Brain microvascular endothelial cell (primary cell): Measurements from ENCODE around the gene SCYL2.
"Not testable (repeated sequence)": the region's sequence is repeated elsewhere in the genome, so short reads cannot be mapped to it uniquely, and the experiment has no call there.

Experiments
- DNase-seq: peaks from one replicate; pipeline ENCODE4 v3.0.0-alpha.2; 2020
- H3K27ac ChIP-seq: fragments of 250-450 bp; sonication (Bioruptor Pico); 2 replicates; pipeline ENCODE4 v1.5.1; 2020; ENCODE audit warnings: mild to moderate bottlenecking, moderate library complexity
- H3K27me3 ChIP-seq: fragments of 250-450 bp; sonication (Bioruptor Pico); replicated peaks from 2 replicates; pipeline ENCODE4 v1.5.1; 2020; ENCODE audit warnings: mild to moderate bottlenecking
- H3K36me3 ChIP-seq: fragments of 250-450 bp; sonication (Bioruptor Pico); replicated peaks from 2 replicates; pipeline ENCODE4 v1.5.1; 2020; ENCODE audit warnings: mild to moderate bottlenecking
- H3K4me3 ChIP-seq: 2 replicates; pipeline ENCODE4 v1.5.1; 2011; ENCODE audit warnings: low read depth, mild to moderate bottlenecking, control low read depth, low read length, moderate library complexity
- CTCF ChIP-seq: IDR thresholded peaks from 2 replicates; pipeline ENCODE4 v1.5.1; 2011; ENCODE audit warnings: low read depth, mild to moderate bottlenecking, moderate library complexity, low read length, control low read depth, inconsistent platforms; ENCODE audit errors: missing control alignments
- in situ Hi-C: cut with HindIII; loops from 2 replicates; pipeline ENCODE4 v1.10.0; 2017; ENCODE audit warnings: low sequenced_read_pairs, low pct_ligation_motif_present

The SCYL2 gene

GRCh38 chr12:100229036-100229635 is 37.8 kb upstream of the SCYL2 start:
- no peak for DNase-seq
- Histone ChIP-seq H3K4me3 (no peak overlapping the region), H3K27ac (no peak overlapping the region), H3K36me3 (peaks cover 4% of the 10 kb centered on the region), H3K27me3 (no peaks in the 10 kb centered on the region)
- in situ Hi-C loops = no loop called here
- TF ChIP-seq CTCF = peak; percentile 39

GRCh38 chr12:100229876-100230275 is 37.1 kb upstream of the SCYL2 start:
- Histone ChIP-seq H3K27ac (no peak overlapping the region), H3K36me3 (peaks cover 2% of the 10 kb centered on the region), H3K27me3 (no peaks in the 10 kb centered on the region), H3K4me3 (no peak overlapping the region)
- DNase-seq = no peak
- TF ChIP-seq CTCF = no peak
- in situ Hi-C loops = no loop called here

- H3K4me3 ChIP-seq, in situ Hi-C loops, H3K27me3 ChIP-seq, H3K36me3 ChIP-seq, H3K27ac ChIP-seq, DNase-seq: not testable (repeated sequence)
These were observed 35.1 kb upstream of the SCYL2 start for GRCh38 chr12:100231873-100232272.

- no peak for DNase-seq
- TF ChIP-seq CTCF = no peak
- Histone ChIP-seq H3K27me3 (no peaks in the 10 kb centered on the region), H3K4me3 (no peak overlapping the region), H3K27ac (no peak overlapping the region), H3K36me3 (no peaks in the 10 kb centered on the region)
- in situ Hi-C loops = no loop called here
These were observed 32.8 kb upstream of the SCYL2 start for GRCh38 chr12:100234166-100234565.

- H3K4me3 ChIP-seq = no peak overlapping the region
- in situ Hi-C loops = no loop called here
- DNase-seq = peak; percentile 25
These were observed 32.2 kb upstream of the SCYL2 start for GRCh38 chr12:100234591-100235304.

GRCh38 chr12:100238801-100239200 is 28.2 kb upstream of the SCYL2 start:
- in situ Hi-C loops = no loop called here
- Histone ChIP-seq H3K27me3 (no peaks in the 10 kb centered on the region), H3K4me3 (no peak overlapping the region), H3K27ac (no peak overlapping the region), H3K36me3 (no peaks in the 10 kb centered on the region)
- no peak for DNase-seq
- TF ChIP-seq CTCF = no peak

More at GRCh38 chr12:100234591-100235304, 32.2 kb upstream of the SCYL2 start:
- Histone ChIP-seq H3K27ac (no peak overlapping the region), H3K27me3 (no peaks in the 10 kb centered on the region), H3K36me3 (no peaks in the 10 kb centered on the region)
- TF ChIP-seq CTCF = peak; percentile 62
